GM19397 (cell line): ENCODE measurements around the gene AMHR2.
A peak's percentile ranks its signal among the peaks of the same experiment; 100 is the strongest.
"Not testable (repeated sequence)": the region's sequence is repeated elsewhere in the genome, so short reads cannot be mapped to it uniquely, and the experiment has no call there.

Experiments
- ATAC-seq: cut with Tn5 transposase; IDR thresholded peaks from one replicate; pipeline ENCODE4 v1.9.1; 2021; ENCODE audit warnings: mild to moderate bottlenecking, moderate library complexity; ENCODE audit not compliant: unreplicated experiment

AMHR2 gene

GRCh38 chr12:53423597-53423996 is at the start of gene AMHR2:
AMHR2 (plus strand) TSS chr12:53423855; CDS start chr12:53423935, 80 bp downstream.
- no peak for ATAC-seq

- not testable (repeated sequence) for ATAC-seq
These were observed 49.4 kb upstream of the AMHR2 start for GRCh38 chr12:53374277-53374676.

GRCh38 chr12:53376747-53377146 is 46.9 kb upstream of the AMHR2 start:
- no peak for ATAC-seq

GRCh38 chr12:53378222-53378621 is 45.4 kb upstream of the AMHR2 start:
- ATAC-seq, result no peak

GRCh38 chr12:53378724-53379388 is 44.8 kb upstream of the AMHR2 start:
- ATAC-seq, result no peak

- peak; percentile 59 for ATAC-seq
These were observed 44.1 kb upstream of the AMHR2 start for GRCh38 chr12:53379389-53380103.

- ATAC-seq, result peak; percentile 53
These were observed 43.4 kb upstream of the AMHR2 start, which contains the start of gene SP1 for GRCh38 chr12:53380104-53380793. SP1 (plus strand) TSS chr12:53380176; CDS start chr12:53380292, 116 bp downstream.

GRCh38 chr12:53380794-53381730 is 42.6 kb upstream of the AMHR2 start:
- ATAC-seq, result no peak

- no peak for ATAC-seq
These were observed 41.7 kb upstream of the AMHR2 start for GRCh38 chr12:53381731-53382630.

GRCh38 chr12:53383258-53383657 is 40.4 kb upstream of the AMHR2 start:
- ATAC-seq, result no peak

- not testable (repeated sequence) for ATAC-seq
These were observed 37.3 kb upstream of the AMHR2 start for GRCh38 chr12:53386381-53386780.

- no peak for ATAC-seq
These were observed 34.7 kb upstream of the AMHR2 start for GRCh38 chr12:53388932-53389331.

- no peak for ATAC-seq
These were observed 34.0 kb upstream of the AMHR2 start for GRCh38 chr12:53389702-53390101.

- no peak for ATAC-seq
These were observed 31.9 kb upstream of the AMHR2 start for GRCh38 chr12:53391724-53392123.

- ATAC-seq, result no peak
These were observed 23.8 kb upstream of the AMHR2 start for GRCh38 chr12:53399896-53400295.

- ATAC-seq, result not testable (repeated sequence)
These were observed 21.3 kb upstream of the AMHR2 start for GRCh38 chr12:53402351-53402750.

GRCh38 chr12:53402871-53403270 is 20.8 kb upstream of the AMHR2 start:
- no peak for ATAC-seq

- ATAC-seq, result no peak
These were observed 12.7 kb upstream of the AMHR2 start for GRCh38 chr12:53410951-53411350.

GRCh38 chr12:53413485-53414204 is 10.0 kb upstream of the AMHR2 start:
- no peak for ATAC-seq
